Fibroblast of the aortic adventitia (primary cell): ENCODE data around the gene PRDM2. TPM values are rescaled to one million over a fixed set of nuclear protein-coding genes. Genes with fewer than 3 reads are reported as not detected.

ENCODE experiments used
- DNase-seq: peaks from one replicate; pipeline ENCODE4 v3.0.0-alpha.2; 2010; ENCODE audit warnings: low read depth
- H3K4me3 ChIP-seq: 2 replicates; pipeline ENCODE4 v1.5.1; 2011; ENCODE audit warnings: low read depth, mild to moderate bottlenecking, control low read depth, low read length, moderate library complexity
- CTCF ChIP-seq: IDR thresholded peaks from 2 replicates; pipeline ENCODE4 v1.5.1; 2011; ENCODE audit warnings: mild to moderate bottlenecking, low read length, control low read depth, inconsistent platforms; ENCODE audit not compliant: insufficient read depth
- total RNA-seq: library from RNA; depleted of rRNA; stranded (reverse); fragments of >200 nt; gene quantifications from 2 replicates; pipeline ENCODE4 v1.2.3, GENCODE V29; 2012; ENCODE audit warnings: low replicate concordance

Gene PRDM2
- total RNA-seq: 16.0 and 25.3 TPM in 2 replicates

- no peak for TF ChIP-seq CTCF
- H3K4me3 ChIP-seq: peak within 1 kb of the TSS; percentile 73
- DNase-seq: peak; percentile 26
Observed at GRCh38 chr1:13699936-13700520, at the start of gene PRDM2. TSS of gene PRDM2 (plus strand) at chr1:13700188. CDS start at chr1:13715606, 15,418 bp downstream.

GRCh38 chr1:13651279-13651678 is 48.7 kb upstream of the PRDM2 start:
- peak; percentile 7 for DNase-seq
- H3K4me3 ChIP-seq: no peak overlapping the region
- TF ChIP-seq CTCF: no peak

- no peak for DNase-seq
- TF ChIP-seq CTCF: no peak
Observed at GRCh38 chr1:13652238-13652637, 47.8 kb upstream of the PRDM2 start.

GRCh38 chr1:13661539-13661938 is 38.4 kb upstream of the PRDM2 start:
- no peak for TF ChIP-seq CTCF
- DNase-seq: peak; percentile 59
- no peak overlapping the region for H3K4me3 ChIP-seq

More at GRCh38 chr1:13652238-13652637, 47.8 kb upstream of the PRDM2 start:
- no peak overlapping the region for H3K4me3 ChIP-seq

GRCh38 chr1:13662493-13662892 is 37.5 kb upstream of the PRDM2 start:
- DNase-seq: peak; percentile 73
- TF ChIP-seq CTCF: no peak
- H3K4me3 ChIP-seq: no peak overlapping the region

GRCh38 chr1:13663969-13664368 is 36.0 kb upstream of the PRDM2 start:
- H3K4me3 ChIP-seq: no peak overlapping the region
- DNase-seq: no peak
- TF ChIP-seq CTCF: no peak

GRCh38 chr1:13664451-13664850 is 35.5 kb upstream of the PRDM2 start:
- H3K4me3 ChIP-seq: no peak overlapping the region
- no peak for TF ChIP-seq CTCF
- DNase-seq: no peak
